Endothelial cell of umbilical vein (primary cell): Measurements from ENCODE around the gene UST. TPM values are rescaled to one million over a fixed set of nuclear protein-coding genes. Genes with fewer than 3 reads are reported as not detected.

Source experiments
- BruUV-seq: library from RNA; stranded (reverse); fragments of 400-500 nt; replicated peaks from 2 replicates; lab custom pipeline; 2021; lab: Mats Ljungman, UMichigan
- CTCF ChIA-PET: fragments of 300-600, 350-600 bp; sonication (Branson Sonifier 250); formaldehyde crosslinking; loops from one replicate; lab custom pipeline; 2021; ENCODE audit warnings: antibody characterized with exemption, inconsistent platforms; lab: Charles Lee
- POLR2A ChIA-PET: fragments of 300-600, 350-600 bp; sonication (Branson Sonifier 250); formaldehyde crosslinking; loops from one replicate; lab custom pipeline; 2021; ENCODE audit warnings: antibody characterized with exemption, inconsistent platforms; lab: Charles Lee
- DNase-seq: peaks from one replicate; pipeline ENCODE4 v3.0.0-alpha.2; 2011; ENCODE audit warnings: low read depth, low spot score
- FAIRE-seq: peaks from 2 replicates; lab custom pipeline; 2011; peaks lifted over from hg19 to GRCh38; lab: Jason Lieb, UNC
- H2AFZ ChIP-seq: 2 replicates; pipeline ENCODE4 v1.6.0; 2012; ENCODE audit warnings: low read depth, low read length, control low read depth, inconsistent platforms
- H3K27ac ChIP-seq: 2 replicates; pipeline ENCODE4 v1.5.1; 2011; ENCODE audit warnings: low read depth, mild to moderate bottlenecking, control low read depth, low read length, moderate library complexity; ENCODE audit not compliant: insufficient read depth
- H3K27me3 ChIP-seq, 2 experiments: 2 replicates each; pipeline versions ENCODE4 v1.6.0 to v1.6.1; 2011; ENCODE audit warnings: low read length in 2 of 2, mixed read lengths in 1 of 2; ENCODE audit not compliant: control insufficient read depth in 2 of 2, insufficient read depth in 2 of 2
- H3K36me3 ChIP-seq, 2 experiments: 2 replicates in 1 of 2; 3 replicates in 1 of 2; pipeline ENCODE4 v1.5.1; 2011; ENCODE audit warnings: low read length in 2 of 2, mild to moderate bottlenecking in 1 of 2, moderate library complexity in 1 of 2; ENCODE audit not compliant: control insufficient read depth in 2 of 2, insufficient read depth in 2 of 2; ENCODE audit errors: extremely low read depth in 1 of 2
- H3K4me1 ChIP-seq: 3 replicates; pipeline ENCODE4 v1.5.1; 2011; ENCODE audit warnings: mild to moderate bottlenecking, low read length; ENCODE audit not compliant: control insufficient read depth, insufficient read depth; ENCODE audit errors: extremely low read depth
- H3K4me2 ChIP-seq: 2 replicates; pipeline ENCODE4 v1.6.1; 2011; ENCODE audit warnings: low read length, control low read depth, mixed read lengths; ENCODE audit not compliant: insufficient read depth
- H3K4me3 ChIP-seq, 3 experiments: fragments of 200-600 bp in 1 of 3; sonication (generic), shearing (Covaris generic) in 1 of 3; replicated peaks in 1 of 3; 2 replicates each; pipeline ENCODE4 v1.5.1; 2011 to 2016; ENCODE audit warnings: control low read depth in 3 of 3, low read length in 3 of 3, mild to moderate bottlenecking in 2 of 3, inconsistent platforms in 1 of 3, low read depth in 1 of 3, moderate library complexity in 1 of 3; ENCODE audit not compliant: insufficient read depth in 1 of 3
- H3K79me2 ChIP-seq: 2 replicates; pipeline ENCODE4 v1.6.0; 2012; ENCODE audit warnings: low read length, inconsistent platforms; ENCODE audit not compliant: control insufficient read depth, insufficient read depth
- H3K9ac ChIP-seq: replicated peaks from 2 replicates; pipeline ENCODE3; 2011; ENCODE audit warnings: low read length, control low read depth; ENCODE audit not compliant: insufficient read depth; ENCODE audit errors: extremely low read depth
- H3K9me1 ChIP-seq: replicated peaks from 3 replicates; pipeline ENCODE4 v1.6.0; 2011; ENCODE audit warnings: mild to moderate bottlenecking, low read length; ENCODE audit not compliant: control insufficient read depth, insufficient read depth; ENCODE audit errors: extremely low read depth
- H3K9me3 ChIP-seq: replicated peaks from 2 replicates; pipeline ENCODE4 v1.5.1; 2012; ENCODE audit warnings: low read length, inconsistent platforms; ENCODE audit not compliant: control insufficient read depth, insufficient read depth
- H4K20me1 ChIP-seq: replicated peaks from 2 replicates; pipeline ENCODE3; 2011; ENCODE audit warnings: mild to moderate bottlenecking, low read length; ENCODE audit not compliant: control insufficient read depth, insufficient read depth; ENCODE audit errors: extremely low read depth
- EZH2 ChIP-seq: IDR thresholded peaks from 2 replicates; pipeline ENCODE4 v1.6.1; 2012; ENCODE audit warnings: borderline replicate concordance, low read depth, mild to moderate bottlenecking, moderate library complexity, low read length, inconsistent platforms; ENCODE audit not compliant: severe bottlenecking
- FOS ChIP-seq: IDR thresholded peaks from 2 replicates; pipeline ENCODE4 v1.6.1; 2011; ENCODE audit warnings: mild to moderate bottlenecking, low read length, moderate library complexity, borderline replicate concordance; ENCODE audit not compliant: insufficient read depth
- GATA2 ChIP-seq: IDR thresholded peaks from 2 replicates; pipeline ENCODE4 v1.7.0; 2011; ENCODE audit warnings: low read depth, mild to moderate bottlenecking, moderate library complexity, mixed read lengths, low read length; ENCODE audit not compliant: insufficient read length, insufficient read depth
- JUN ChIP-seq: IDR thresholded peaks from 2 replicates; pipeline ENCODE4 v1.6.1; 2011; ENCODE audit warnings: borderline replicate concordance, low read depth; ENCODE audit not compliant: insufficient read length, insufficient read depth
- MYC ChIP-seq: IDR thresholded peaks from one replicate; pipeline ENCODE4 v1.6.1; 2011; ENCODE audit warnings: mild to moderate bottlenecking, low read depth, low read length
- POLR2A ChIP-seq: IDR thresholded peaks from 2 replicates; pipeline ENCODE4 v1.6.1; 2012; ENCODE audit warnings: low read depth, mild to moderate bottlenecking, control low read depth, low read length
- POLR2AphosphoS5 ChIP-seq: IDR thresholded peaks from 2 replicates; pipeline ENCODE4 v1.6.1; 2012; ENCODE audit warnings: low read depth, mild to moderate bottlenecking, control low read depth, low read length, moderate library complexity; ENCODE audit not compliant: insufficient read depth
- dilution Hi-C: fragments of 300-500 bp; cut with MboI; formaldehyde crosslinking; loops from one replicate; pipeline ENCODE4 v1.15.0; 2019; ENCODE audit warnings: low sequenced_read_pairs; ENCODE audit not compliant: extremely low pct_ligation_motif_present
- intact Hi-C: fragments of 100-400 bp; cut with micrococcal nuclease; formaldehyde crosslinking; loops from one replicate; pipeline ENCODE4 v1.10.0; 2022
- polyA plus RNA-seq, 4 experiments: library from polyadenylated mRNA; depleted of rRNA in 3 of 4; stranded (reverse) in 3 of 4; unstranded in 1 of 4; fragments of >200 nt; gene quantifications; 2 replicates each; pipeline versions ENCODE4 v1.2.1 to v1.2.3, GENCODE V29; 2011 to 2012; ENCODE audit warnings: missing spikeins in 1 of 4
- total RNA-seq: library from RNA; stranded (reverse); gene quantifications from 2 replicates; pipeline ENCODE4 v1.2.3, GENCODE V29; 2021
- TF ChIP-seq, protein P1 (sequence below): IDR thresholded peaks from 2 replicates; pipeline ENCODE4 v1.6.1; 2011; ENCODE audit not compliant: insufficient read depth, insufficient read length
- TF ChIP-seq, protein P2 (sequence below), 2 donors: IDR thresholded peaks; 1 replicate in 1 of 2; 2 replicates in 1 of 2; pipeline ENCODE4 v1.5.1; 2011; ENCODE audit warnings: low read length in 2 of 2, mild to moderate bottlenecking in 2 of 2, moderate library complexity in 2 of 2, control low read depth in 1 of 2, inconsistent platforms in 1 of 2, low read depth in 1 of 2; ENCODE audit not compliant: insufficient read depth in 1 of 2; ENCODE audit errors: extremely low read depth in 1 of 2

UST gene
- total and polyA plus RNA-seq, 2 donors (not counting 3 experiments of a cell fraction or from before 2014, with no cell fraction given) = 0.26 to 0.84 TPM

DNA sequence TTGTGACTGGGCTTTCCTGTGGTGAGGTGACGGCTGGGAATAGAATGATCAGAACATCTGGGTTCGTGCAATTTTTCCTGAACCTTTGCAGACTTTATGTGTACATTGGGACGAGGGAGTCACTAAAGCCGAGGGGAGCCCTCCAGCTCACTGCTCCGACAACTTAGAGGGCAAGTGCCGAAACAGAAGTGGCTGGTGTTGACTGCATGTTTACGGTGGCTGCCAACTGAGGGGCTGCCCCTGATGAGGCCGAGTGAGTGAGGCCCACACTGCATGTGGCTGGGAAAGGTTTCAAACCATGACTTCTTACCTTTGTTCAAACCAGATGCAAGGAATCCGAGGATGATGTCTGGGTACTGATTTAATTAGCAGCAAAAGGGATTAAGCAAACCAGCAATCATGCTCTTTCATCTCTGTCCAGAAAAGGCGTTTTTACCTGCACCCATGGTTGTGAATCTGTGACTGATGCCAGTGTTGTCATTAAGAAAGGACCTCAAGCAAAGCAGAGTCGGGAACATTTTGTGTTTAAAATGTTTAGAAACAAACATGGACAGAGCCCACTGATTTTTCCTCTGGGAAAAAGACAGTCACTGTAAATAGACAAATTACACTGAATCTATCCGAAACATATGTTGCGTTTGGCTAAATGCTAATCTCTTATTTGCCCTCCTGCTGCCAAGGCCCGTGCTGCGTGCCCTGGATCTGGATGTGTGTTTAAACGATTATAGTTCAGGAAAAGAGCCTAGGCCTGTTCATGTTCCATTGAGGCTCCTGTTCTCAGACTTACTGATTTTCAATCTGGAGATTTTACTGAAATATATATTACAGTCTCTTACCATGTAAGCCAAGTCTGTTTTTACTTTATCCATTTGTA is 105.1 kb downstream of the UST start:
- no peaks in the 10 kb centered on the region for H3K27me3 ChIP-seq
- TF ChIP-seq, protein P1, sequence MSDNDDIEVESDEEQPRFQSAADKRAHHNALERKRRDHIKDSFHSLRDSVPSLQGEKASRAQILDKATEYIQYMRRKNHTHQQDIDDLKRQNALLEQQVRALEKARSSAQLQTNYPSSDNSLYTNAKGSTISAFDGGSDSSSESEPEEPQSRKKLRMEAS = no peak
- TF ChIP-seq FOS = no peak
- no peak for TF ChIP-seq POLR2AphosphoS5
- no peak for TF ChIP-seq POLR2A
- no peak for TF ChIP-seq EZH2
- TF ChIP-seq MYC = no peak
- no peak for TF ChIP-seq GATA2
- TF ChIP-seq, protein P2, sequence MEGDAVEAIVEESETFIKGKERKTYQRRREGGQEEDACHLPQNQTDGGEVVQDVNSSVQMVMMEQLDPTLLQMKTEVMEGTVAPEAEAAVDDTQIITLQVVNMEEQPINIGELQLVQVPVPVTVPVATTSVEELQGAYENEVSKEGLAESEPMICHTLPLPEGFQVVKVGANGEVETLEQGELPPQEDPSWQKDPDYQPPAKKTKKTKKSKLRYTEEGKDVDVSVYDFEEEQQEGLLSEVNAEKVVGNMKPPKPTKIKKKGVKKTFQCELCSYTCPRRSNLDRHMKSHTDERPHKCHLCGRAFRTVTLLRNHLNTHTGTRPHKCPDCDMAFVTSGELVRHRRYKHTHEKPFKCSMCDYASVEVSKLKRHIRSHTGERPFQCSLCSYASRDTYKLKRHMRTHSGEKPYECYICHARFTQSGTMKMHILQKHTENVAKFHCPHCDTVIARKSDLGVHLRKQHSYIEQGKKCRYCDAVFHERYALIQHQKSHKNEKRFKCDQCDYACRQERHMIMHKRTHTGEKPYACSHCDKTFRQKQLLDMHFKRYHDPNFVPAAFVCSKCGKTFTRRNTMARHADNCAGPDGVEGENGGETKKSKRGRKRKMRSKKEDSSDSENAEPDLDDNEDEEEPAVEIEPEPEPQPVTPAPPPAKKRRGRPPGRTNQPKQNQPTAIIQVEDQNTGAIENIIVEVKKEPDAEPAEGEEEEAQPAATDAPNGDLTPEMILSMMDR (IDR thresholded peaks at IDR 0.05; ENCODE audit: extremely low read depth in 1 of 2, insufficient read depth in 1 of 2, low read depth in 1 of 2, low read length in 2 of 2) = no peak
- TF ChIP-seq JUN = no peak
- no peak overlapping the region for H3K27ac ChIP-seq
- no peak overlapping the region for H2AFZ ChIP-seq
- dilution Hi-C loops = no loop called here
- H3K4me1 ChIP-seq = no peaks in the 10 kb centered on the region
- H3K9me3 ChIP-seq = no peaks in the 10 kb centered on the region
- DNase-seq = no peak
- H3K4me2 ChIP-seq = no peak overlapping the region
- H3K9ac ChIP-seq = no peak overlapping the region
- no peaks in the 10 kb centered on the region for H3K36me3 ChIP-seq
- H3K79me2 ChIP-seq = no peaks in the 10 kb centered on the region
- H3K4me3 ChIP-seq = no peak overlapping the region
- CTCF ChIA-PET = interaction anchor here (1.2 kb wide), 1 partner anchor 26 kb away, joined by 3 read pairs; no protein-coding TSS in a partner anchor
- H4K20me1 ChIP-seq = no peaks in the 10 kb centered on the region
- POLR2A ChIA-PET = no interaction called here
- intact Hi-C loops = no loop called here
- FAIRE-seq = no peak
- H3K9me1 ChIP-seq = no peaks in the 10 kb centered on the region
- no TSS peak for BruUV-seq
